HCT116 (cell line): ENCODE data around the gene SERPINB8. TPM values are rescaled to one million over a fixed set of nuclear protein-coding genes. Genes with fewer than 3 reads are reported as not detected.

Source experiments
- ATAC-seq: fragments of 200-7000 bp; cut with Tn5 transposase; 2 replicates; pipeline ENCODE4 v1.9.1; 2020; ENCODE audit warnings: mild to moderate bottlenecking, moderate library complexity
- BruUV-seq: library from RNA; stranded (reverse); fragments of 400-500 nt; replicated peaks from 2 replicates; lab custom pipeline; 2021; lab: Mats Ljungman, UMichigan
- CTCF ChIA-PET: fragments of 300-600 bp; sonication (Branson Sonifier 250); formaldehyde crosslinking; loops from one replicate; lab custom pipeline; 2021; ENCODE audit warnings: antibody characterized with exemption; lab: Charles Lee
- POLR2A ChIA-PET: fragments of 300-600, 350-600 bp; sonication (Branson Sonifier 250); formaldehyde crosslinking; loops from one replicate; lab custom pipeline; 2021; ENCODE audit warnings: antibody characterized with exemption; lab: Charles Lee
- RAD21 ChIA-PET, 2 experiments: fragments of 300-600 bp; sonication (Branson Sonifier 250); formaldehyde crosslinking; loops; one replicate each; lab custom pipeline; 2023; ENCODE audit warnings: low total read pairs in 2 of 2; ENCODE audit not compliant: uncharacterized antibody in 2 of 2, unreplicated experiment in 2 of 2, low non-redundant PET in 1 of 2; lab: Charles Lee
- DNase-seq: peaks from one replicate; pipeline ENCODE4 v3.0.0-alpha.2; 2010; ENCODE audit warnings: low read depth, low spot score
- H2AFZ ChIP-seq: fragments of 200-600 bp; shearing (Covaris generic), sonication (generic); 2 replicates; pipeline ENCODE4 v1.6.1; 2017; ENCODE audit warnings: low read depth, mixed run types, mixed read lengths, antibody characterized with exemption, low read length; ENCODE audit not compliant: poor library complexity, severe bottlenecking
- H3K27ac ChIP-seq: 2 replicates; pipeline ENCODE4 v1.5.1; 2012; ENCODE audit warnings: low read depth, low read length
- H3K27me3 ChIP-seq: fragments of 200-600 bp; sonication (generic); 2 replicates; pipeline ENCODE4 v1.6.1; 2016; ENCODE audit warnings: mixed run types, low read length, mixed read lengths; ENCODE audit not compliant: insufficient read depth
- H3K36me3 ChIP-seq, 2 experiments: fragments of 200-500 bp in 1 of 2; fragments of 200-600 bp in 1 of 2; sonication (Bioruptor generic) in 1 of 2; sonication (generic) in 1 of 2; 2 replicates each; pipeline versions ENCODE4 v1.5.1 to v1.6.1; 2014 to 2016; ENCODE audit warnings: low read length in 2 of 2, inconsistent platforms in 1 of 2, mixed read lengths in 1 of 2, mixed run types in 1 of 2; ENCODE audit not compliant: insufficient read depth in 2 of 2, control insufficient read depth in 1 of 2
- H3K4me1 ChIP-seq, 2 experiments: fragments of 200-600 bp in 1 of 2; sonication (generic) in 1 of 2; 2 replicates each; pipeline versions ENCODE4 v1.5.1 to v1.6.1; 2012 to 2017; ENCODE audit warnings: low read length in 2 of 2, inconsistent platforms in 1 of 2, mild to moderate bottlenecking in 1 of 2, mixed read lengths in 1 of 2, mixed run types in 1 of 2, moderate library complexity in 1 of 2; ENCODE audit not compliant: insufficient read depth in 2 of 2, control insufficient read depth in 1 of 2
- H3K4me2 ChIP-seq: fragments of 200-600 bp; sonication (generic); 2 replicates; pipeline ENCODE4 v1.6.1; 2017; ENCODE audit warnings: mixed run types, low read length, mixed read lengths
- H3K4me3 ChIP-seq, 2 experiments: fragments of 200-600 bp in 1 of 2; sonication (generic) in 1 of 2; replicated peaks in 1 of 2; 2 replicates each; pipeline ENCODE4 v1.5.1; 2011 to 2016; ENCODE audit warnings: low read length in 2 of 2, control low read depth in 1 of 2, low read depth in 1 of 2, mild to moderate bottlenecking in 1 of 2, mixed read lengths in 1 of 2, mixed run types in 1 of 2
- H3K79me2 ChIP-seq: fragments of 200-600 bp; sonication (generic); 2 replicates; pipeline ENCODE4 v1.6.1; 2017; ENCODE audit warnings: mild to moderate bottlenecking, mixed run types, low read length, moderate library complexity, mixed read lengths; ENCODE audit not compliant: insufficient read depth
- H3K9ac ChIP-seq: fragments of 200-600 bp; sonication (generic); 2 replicates; pipeline ENCODE4 v1.6.1; 2016; ENCODE audit warnings: low read length, mixed read lengths
- H3K9me2 ChIP-seq: fragments of 200-600 bp; sonication (generic), shearing (Covaris generic); 2 replicates; pipeline ENCODE4 v1.6.1; 2017; ENCODE audit warnings: mixed run types, mild to moderate bottlenecking, moderate library complexity; ENCODE audit not compliant: insufficient read depth
- H3K9me3 ChIP-seq, 2 experiments: fragments of 200-500 bp in 1 of 2; fragments of 200-600 bp in 1 of 2; sonication (Bioruptor generic) in 1 of 2; sonication (generic) in 1 of 2; 2 replicates each; pipeline ENCODE4 v1.6.1; 2014 to 2017; ENCODE audit warnings: low read length in 2 of 2, mixed read lengths in 2 of 2, inconsistent platforms in 1 of 2, low read depth in 1 of 2, mild to moderate bottlenecking in 1 of 2, mixed run types in 1 of 2, moderate library complexity in 1 of 2; ENCODE audit not compliant: control insufficient read depth in 1 of 2, insufficient read depth in 1 of 2
- H4K20me1 ChIP-seq: fragments of 200-600 bp; sonication (generic), shearing (Covaris generic); 2 replicates; pipeline ENCODE4 v1.6.1; 2017; ENCODE audit warnings: mixed run types, mild to moderate bottlenecking, moderate library complexity; ENCODE audit not compliant: insufficient read depth
- POLR2AphosphoS5 ChIP-seq: IDR thresholded peaks from 2 replicates; pipeline ENCODE4 v1.6.1; 2011; ENCODE audit warnings: mild to moderate bottlenecking, low read depth, low read length, moderate library complexity
- RAD21 ChIP-seq: IDR thresholded peaks from 2 replicates; pipeline ENCODE4 v1.6.1; 2012; ENCODE audit warnings: low read depth, mild to moderate bottlenecking
- intact Hi-C: fragments of 100-400 bp; cut with micrococcal nuclease; formaldehyde crosslinking; loops from 2 replicates; pipeline ENCODE4 v1.10.0; 2022
- total RNA-seq: library from RNA; stranded (reverse); gene quantifications from one replicate; pipeline ENCODE4 v1.2.1, GENCODE V29; 2021; ENCODE audit not compliant: unreplicated experiment
- TF ChIP-seq, protein P1 (sequence below), 3 experiments: fragments of 200-600 bp in 1 of 3; sonication (generic) in 1 of 3; IDR thresholded peaks in 2 of 3; conservative IDR thresholded peaks in 1 of 3; 2 replicates each; pipeline ENCODE4 v1.5.1; 2012 to 2017; ENCODE audit warnings: low read depth in 2 of 3, low read length in 2 of 3, antibody characterized with exemption in 1 of 3, borderline replicate concordance in 1 of 3, control low read depth in 1 of 3, mild to moderate bottlenecking in 1 of 3, mixed read lengths in 1 of 3, mixed run types in 1 of 3, moderate library complexity in 1 of 3; ENCODE audit not compliant: insufficient read depth in 1 of 3
- TF ChIP-seq, protein P2 (sequence below): IDR thresholded peaks from 2 replicates; pipeline ENCODE4 v1.6.1; 2012; ENCODE audit warnings: low read depth
- TF ChIP-seq, protein P3 (sequence below): IDR thresholded peaks from 2 replicates; pipeline ENCODE4 v1.6.1; 2012

Gene SERPINB8
- total RNA-seq, 1 experiment from 2014 or later = 5.9 TPM

DNA sequence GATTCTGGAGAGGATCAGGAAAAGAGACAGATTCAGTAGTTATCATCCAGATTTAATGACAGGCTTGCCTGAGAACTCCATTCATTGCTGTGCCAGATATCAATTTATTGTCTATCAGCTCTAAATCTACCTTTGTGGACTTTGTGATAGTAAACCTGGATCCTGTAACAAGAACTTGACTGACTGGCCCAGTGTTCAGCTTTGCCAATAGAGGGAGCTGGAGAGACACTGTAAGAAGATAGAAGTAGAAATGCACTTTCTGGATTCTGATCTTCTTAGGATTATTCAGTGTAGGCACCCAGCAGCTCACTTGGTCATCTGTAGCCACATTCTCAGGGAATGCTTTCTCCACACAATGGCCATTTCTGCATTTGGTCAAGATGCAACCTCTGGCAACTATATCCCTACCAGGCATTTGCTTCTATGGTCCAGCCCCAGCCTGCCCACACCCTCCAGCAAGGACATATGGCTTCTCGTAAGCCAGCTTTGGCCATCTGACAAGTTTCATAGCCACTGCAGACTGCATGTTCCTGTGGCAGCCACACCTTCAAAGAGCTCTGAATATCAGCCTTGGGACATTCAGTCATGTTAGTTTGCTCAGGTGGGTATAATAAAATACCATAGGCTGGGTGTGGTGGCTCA is 6.1 kb upstream of the SERPINB8 start:
- POLR2A ChIA-PET = no interaction called here
- peak; percentile 90 for ATAC-seq
- intact Hi-C loops = no loop called here

More for the DNA sequence above, 6.1 kb upstream of the SERPINB8 start:
- CTCF ChIA-PET = interaction anchor here (0.7 to 1.9 kb wide), 9 partner anchors 9 to 30 kb away, joined by 3 to 10 read pairs (median 5); partner anchors contain the start of gene HMSD
- Histone ChIP-seq H3K4me2 (no peak overlapping the region), H4K20me1 (no peaks in the 10 kb centered on the region), H3K4me3 (no peak overlapping the region), H2AFZ (no peak overlapping the region), H3K27me3 (no peaks in the 10 kb centered on the region), H3K9ac (no peak overlapping the region), H3K36me3 (no peaks in the 10 kb centered on the region), H3K27ac (no peak overlapping the region), H3K4me1 (no peaks in the 10 kb centered on the region), H3K9me3 (no peaks in the 10 kb centered on the region), H3K9me2 (no peaks in the 10 kb centered on the region), H3K79me2 (no peaks in the 10 kb centered on the region)
- peak; percentile 56 for DNase-seq
- RAD21 ChIA-PET = no interaction called here
- TF ChIP-seq RAD21 (peak; percentile 54), POLR2AphosphoS5 (no peak)
- TF ChIP-seq, protein P1, sequence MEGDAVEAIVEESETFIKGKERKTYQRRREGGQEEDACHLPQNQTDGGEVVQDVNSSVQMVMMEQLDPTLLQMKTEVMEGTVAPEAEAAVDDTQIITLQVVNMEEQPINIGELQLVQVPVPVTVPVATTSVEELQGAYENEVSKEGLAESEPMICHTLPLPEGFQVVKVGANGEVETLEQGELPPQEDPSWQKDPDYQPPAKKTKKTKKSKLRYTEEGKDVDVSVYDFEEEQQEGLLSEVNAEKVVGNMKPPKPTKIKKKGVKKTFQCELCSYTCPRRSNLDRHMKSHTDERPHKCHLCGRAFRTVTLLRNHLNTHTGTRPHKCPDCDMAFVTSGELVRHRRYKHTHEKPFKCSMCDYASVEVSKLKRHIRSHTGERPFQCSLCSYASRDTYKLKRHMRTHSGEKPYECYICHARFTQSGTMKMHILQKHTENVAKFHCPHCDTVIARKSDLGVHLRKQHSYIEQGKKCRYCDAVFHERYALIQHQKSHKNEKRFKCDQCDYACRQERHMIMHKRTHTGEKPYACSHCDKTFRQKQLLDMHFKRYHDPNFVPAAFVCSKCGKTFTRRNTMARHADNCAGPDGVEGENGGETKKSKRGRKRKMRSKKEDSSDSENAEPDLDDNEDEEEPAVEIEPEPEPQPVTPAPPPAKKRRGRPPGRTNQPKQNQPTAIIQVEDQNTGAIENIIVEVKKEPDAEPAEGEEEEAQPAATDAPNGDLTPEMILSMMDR (IDR thresholded peaks at IDR 0.05 in 2 of 3, conservative IDR thresholded peaks at IDR 0.05 in 1 of 3; ENCODE audit: borderline replicate concordance in 1 of 3, insufficient read depth in 1 of 3, low read depth in 2 of 3, low read length in 2 of 3) = peak; percentile 37 to 89 (median 82); a peak in 5 of 6 replicates
- TF ChIP-seq, protein P2, sequence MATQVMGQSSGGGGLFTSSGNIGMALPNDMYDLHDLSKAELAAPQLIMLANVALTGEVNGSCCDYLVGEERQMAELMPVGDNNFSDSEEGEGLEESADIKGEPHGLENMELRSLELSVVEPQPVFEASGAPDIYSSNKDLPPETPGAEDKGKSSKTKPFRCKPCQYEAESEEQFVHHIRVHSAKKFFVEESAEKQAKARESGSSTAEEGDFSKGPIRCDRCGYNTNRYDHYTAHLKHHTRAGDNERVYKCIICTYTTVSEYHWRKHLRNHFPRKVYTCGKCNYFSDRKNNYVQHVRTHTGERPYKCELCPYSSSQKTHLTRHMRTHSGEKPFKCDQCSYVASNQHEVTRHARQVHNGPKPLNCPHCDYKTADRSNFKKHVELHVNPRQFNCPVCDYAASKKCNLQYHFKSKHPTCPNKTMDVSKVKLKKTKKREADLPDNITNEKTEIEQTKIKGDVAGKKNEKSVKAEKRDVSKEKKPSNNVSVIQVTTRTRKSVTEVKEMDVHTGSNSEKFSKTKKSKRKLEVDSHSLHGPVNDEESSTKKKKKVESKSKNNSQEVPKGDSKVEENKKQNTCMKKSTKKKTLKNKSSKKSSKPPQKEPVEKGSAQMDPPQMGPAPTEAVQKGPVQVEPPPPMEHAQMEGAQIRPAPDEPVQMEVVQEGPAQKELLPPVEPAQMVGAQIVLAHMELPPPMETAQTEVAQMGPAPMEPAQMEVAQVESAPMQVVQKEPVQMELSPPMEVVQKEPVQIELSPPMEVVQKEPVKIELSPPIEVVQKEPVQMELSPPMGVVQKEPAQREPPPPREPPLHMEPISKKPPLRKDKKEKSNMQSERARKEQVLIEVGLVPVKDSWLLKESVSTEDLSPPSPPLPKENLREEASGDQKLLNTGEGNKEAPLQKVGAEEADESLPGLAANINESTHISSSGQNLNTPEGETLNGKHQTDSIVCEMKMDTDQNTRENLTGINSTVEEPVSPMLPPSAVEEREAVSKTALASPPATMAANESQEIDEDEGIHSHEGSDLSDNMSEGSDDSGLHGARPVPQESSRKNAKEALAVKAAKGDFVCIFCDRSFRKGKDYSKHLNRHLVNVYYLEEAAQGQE = no peak
- TF ChIP-seq, protein P3, sequence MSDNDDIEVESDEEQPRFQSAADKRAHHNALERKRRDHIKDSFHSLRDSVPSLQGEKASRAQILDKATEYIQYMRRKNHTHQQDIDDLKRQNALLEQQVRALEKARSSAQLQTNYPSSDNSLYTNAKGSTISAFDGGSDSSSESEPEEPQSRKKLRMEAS = no peak
- BruUV-seq = no TSS peak
